A673 (cell line): ENCODE data around the gene CPLX1. TPM values are rescaled to one million over a fixed set of nuclear protein-coding genes. Genes with fewer than 3 reads are reported as not detected.

Source experiments
- BruUV-seq: library from RNA; stranded (reverse); fragments of 400-500 nt; replicated peaks from 2 replicates; lab custom pipeline; 2021; lab: Mats Ljungman, UMichigan
- CTCF ChIA-PET: fragments of 300-600 bp; sonication (Branson Sonifier 250); formaldehyde crosslinking; loops from one replicate; lab custom pipeline; 2022; ENCODE audit warnings: antibody characterized with exemption; lab: Charles Lee
- POLR2A ChIA-PET: fragments of 300-600 bp; sonication (Branson Sonifier 250); formaldehyde crosslinking; loops from one replicate; lab custom pipeline; 2022; ENCODE audit warnings: antibody characterized with exemption; ENCODE audit not compliant: low non-redundant PET; lab: Charles Lee
- DNase-seq: peaks from one replicate; pipeline ENCODE4 v3.0.0-alpha.2; 2015; ENCODE audit warnings: low spot score
- H3K27ac ChIP-seq: fragments of 200-600 bp; sonication (generic); 2 replicates; pipeline ENCODE4 v1.5.1; 2016; ENCODE audit warnings: mixed run types, low read depth, mild to moderate bottlenecking, mixed read lengths, antibody characterized with exemption, low read length; ENCODE audit not compliant: poor library complexity, severe bottlenecking
- H3K27me3 ChIP-seq: fragments of 200-600 bp; sonication (generic); replicated peaks from 2 replicates; pipeline ENCODE4 v1.6.1; 2017; ENCODE audit warnings: mixed run types, low read depth, mild to moderate bottlenecking, mixed read lengths, antibody characterized with exemption, low read length; ENCODE audit not compliant: insufficient read depth, poor library complexity
- H3K36me3 ChIP-seq: fragments of 200-600 bp; sonication (generic); 2 replicates; pipeline ENCODE4 v1.6.1; 2016; ENCODE audit warnings: mixed run types, mild to moderate bottlenecking, mixed read lengths, antibody characterized with exemption, low read length; ENCODE audit not compliant: insufficient read depth, poor library complexity, severe bottlenecking
- H3K4me1 ChIP-seq: fragments of 200-600 bp; sonication (generic); 2 replicates; pipeline ENCODE4 v1.6.1; 2017; ENCODE audit warnings: mixed run types, mild to moderate bottlenecking, mixed read lengths, antibody characterized with exemption, low read length; ENCODE audit not compliant: insufficient read depth, poor library complexity, severe bottlenecking
- H3K4me3 ChIP-seq: fragments of 200-600 bp; sonication (generic); 2 replicates; pipeline ENCODE4 v1.5.1; 2016; ENCODE audit warnings: low read depth, mixed run types, mild to moderate bottlenecking, mixed read lengths, low read length; ENCODE audit not compliant: poor library complexity, severe bottlenecking
- H3K9me3 ChIP-seq: fragments of 200-600 bp; sonication (generic); 2 replicates; pipeline ENCODE4 v1.6.1; 2016; ENCODE audit warnings: mixed run types, low read depth, mild to moderate bottlenecking, mixed read lengths, antibody characterized with exemption, low read length; ENCODE audit not compliant: poor library complexity, severe bottlenecking
- CTCF ChIP-seq: fragments of 300-800, 200-600 bp; sonication (generic); conservative IDR thresholded peaks from 2 replicates; pipeline ENCODE4 v1.5.1; 2017; ENCODE audit warnings: low read depth, mild to moderate bottlenecking, antibody characterized with exemption, low read length, moderate library complexity, mixed read lengths
- EZH2 ChIP-seq: fragments of 200-600 bp; sonication (generic); IDR thresholded peaks from 2 replicates; pipeline ENCODE4 v1.6.1; 2017; ENCODE audit warnings: borderline replicate concordance, low read depth, mild to moderate bottlenecking, mixed read lengths, antibody characterized with exemption, low read length; ENCODE audit not compliant: poor library complexity, severe bottlenecking
- intact Hi-C: fragments of 100-400 bp; cut with micrococcal nuclease; formaldehyde crosslinking; loops from one replicate; pipeline ENCODE4 v1.10.0; 2022; ENCODE audit not compliant: unreplicated experiment
- total RNA-seq: library from RNA; stranded (reverse); gene quantifications from 2 replicates; pipeline ENCODE4 v1.2.3, GENCODE V29; 2021

The CPLX1 gene
- total RNA-seq, 1 experiment from 2014 or later: 4.6 TPM

GRCh38 chr4:742742-743311, 83.1 kb downstream of the CPLX1 start:
- DNase-seq: peak; percentile 85
- TF ChIP-seq EZH2 (no peak), CTCF (peak; percentile 93)
- peaks cover 31% of the 10 kb centered on the region for H3K36me3 ChIP-seq
- no peak overlapping the region for H3K27ac ChIP-seq
- CTCF ChIA-PET: interaction anchor here (0.7 to 1.0 kb wide), 2 partner anchors 9 to 59 kb away, joined by 3 read pairs; no protein-coding TSS in a partner anchor
- BruUV-seq: no TSS peak
- H3K27me3 ChIP-seq: no peaks in the 10 kb centered on the region
- POLR2A ChIA-PET: no interaction called here
- no peak overlapping the region for H3K4me3 ChIP-seq
- intact Hi-C loops: loop anchor here (10.0 kb wide), 1 partner anchor 242 kb away; the partner anchor contains the start of gene IDUA
- H3K4me1 ChIP-seq: peaks cover 5% of the 10 kb centered on the region
- H3K9me3 ChIP-seq: no peaks in the 10 kb centered on the region

- TF ChIP-seq CTCF (no peak), EZH2 (no peak)
- intact Hi-C loops: loop anchor here (10.0 kb wide), 1 partner anchor 243 kb away; the partner anchor contains the start of gene IDUA
- POLR2A ChIA-PET: interaction anchor here (0.7 kb wide), 1 partner anchor 423 kb away, joined by 4 read pairs; no protein-coding TSS in a partner anchor
These were observed 83.7 kb downstream of the CPLX1 start for GRCh38 chr4:742096-742741.

GRCh38 chr4:740656-741282, 85.2 kb downstream of the CPLX1 start:
- intact Hi-C loops: loop anchor here (10.0 kb wide), 1 partner anchor 244 kb away; the partner anchor contains the start of gene IDUA
- BruUV-seq: no TSS peak
- no peaks in the 10 kb centered on the region for H3K9me3 ChIP-seq
- H3K27me3 ChIP-seq: no peaks in the 10 kb centered on the region
- DNase-seq: no peak
- no peak overlapping the region for H3K27ac ChIP-seq
- TF ChIP-seq EZH2 (no peak), CTCF (no peak)
- H3K4me1 ChIP-seq: peaks cover 5% of the 10 kb centered on the region
- peaks cover 37% of the 10 kb centered on the region for H3K36me3 ChIP-seq
- CTCF ChIA-PET: no interaction called here
- no peak overlapping the region for H3K4me3 ChIP-seq
- POLR2A ChIA-PET: no interaction called here

More at GRCh38 chr4:742096-742741, 83.7 kb downstream of the CPLX1 start:
- Histone ChIP-seq H3K36me3 (peaks cover 35% of the 10 kb centered on the region), H3K4me3 (no peak overlapping the region), H3K9me3 (no peaks in the 10 kb centered on the region), H3K4me1 (peaks cover 5% of the 10 kb centered on the region), H3K27ac (no peak overlapping the region), H3K27me3 (no peaks in the 10 kb centered on the region)
- DNase-seq: no peak
- BruUV-seq: no TSS peak
- CTCF ChIA-PET: interaction anchor here (0.7 to 1.0 kb wide), 2 partner anchors 10 to 59 kb away, joined by 3 read pairs; no protein-coding TSS in a partner anchor
